NCI-H748 (cell line): ENCODE data around the gene C2CD4B.

Source experiments
- DNase-seq: peaks from one replicate; lab custom pipeline; 2025; ENCODE audit not compliant: unreplicated experiment; lab: John Stamatoyannopoulos, UW

C2CD4B gene, protein sequence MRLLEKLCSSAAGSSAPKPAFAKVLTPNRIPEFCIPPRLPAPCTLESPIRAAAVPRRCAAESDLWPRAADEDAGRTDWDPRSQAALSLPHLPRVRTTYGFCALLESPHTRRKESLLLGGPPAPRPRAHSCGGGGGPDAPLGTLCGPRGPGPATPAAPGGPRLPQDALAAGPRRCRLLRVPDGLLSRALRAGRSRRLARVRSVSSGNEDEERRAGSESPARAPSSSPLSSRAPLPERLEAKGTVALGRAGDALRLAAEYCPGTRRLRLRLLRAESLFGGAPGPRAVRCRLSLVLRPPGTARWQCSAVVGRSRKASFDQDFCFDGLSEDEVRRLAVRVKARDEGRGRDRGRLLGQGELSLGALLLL

DNA sequence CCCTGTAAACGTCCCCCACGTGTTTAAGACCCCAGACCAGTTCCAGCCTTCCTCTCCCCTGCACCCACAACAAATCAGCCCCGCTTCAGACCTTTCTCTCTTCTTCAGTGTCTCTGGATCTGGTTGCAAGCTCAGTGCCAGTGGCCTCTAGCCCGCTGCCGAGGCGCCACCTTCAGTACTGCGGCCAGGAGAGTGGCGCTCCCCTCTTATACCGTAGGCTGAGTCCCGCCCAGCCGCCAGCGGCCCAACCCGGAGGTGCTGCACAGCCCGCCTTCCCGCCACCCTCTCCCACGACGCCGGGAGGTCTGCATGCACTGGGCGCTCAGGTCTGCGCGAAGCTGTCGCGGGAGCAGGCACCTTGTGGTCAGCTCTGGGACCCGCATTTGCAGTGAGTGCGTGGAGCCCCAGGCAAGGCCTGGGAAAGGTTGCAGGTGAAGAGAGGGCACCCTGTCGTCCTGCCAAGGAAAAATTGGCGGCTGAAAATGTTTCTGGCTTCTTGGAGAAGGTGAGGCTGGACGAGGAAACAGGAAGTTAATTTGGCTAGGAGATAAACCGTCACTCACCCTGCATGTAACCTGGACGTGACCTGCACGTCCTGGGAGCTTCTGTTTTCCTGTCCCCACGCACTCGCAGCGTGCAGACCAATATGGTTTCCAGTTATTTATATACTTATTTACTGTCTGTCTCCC lies at the start of gene C2CD4B:
Gene C2CD4B, minus strand, starts transcription at position 182 of the 689 bp plus-strand sequence. CDS start 301 bp downstream, outside the sequence.
- DNase-seq, result peak; percentile 75

DNA sequence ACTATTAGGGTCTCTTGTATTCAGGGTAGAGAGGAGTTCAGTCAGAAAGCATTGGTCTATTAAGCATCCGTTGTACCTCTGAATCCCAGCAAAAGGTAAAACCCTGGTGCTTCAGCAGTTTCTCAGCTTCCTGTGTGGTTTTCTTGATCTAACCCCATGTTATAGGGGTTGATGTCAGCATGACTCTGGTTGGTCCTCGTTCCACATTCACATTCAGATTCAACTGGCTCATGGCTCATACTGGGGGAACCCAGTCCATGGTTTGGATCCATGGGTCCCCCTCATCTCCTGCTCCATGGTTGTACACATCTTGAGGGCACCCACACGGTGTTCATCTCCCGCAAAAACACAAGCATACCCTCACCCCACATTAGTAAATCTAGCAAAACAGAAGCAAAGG lies 47.7 kb upstream of the C2CD4B start:
- no peak for DNase-seq

DNA sequence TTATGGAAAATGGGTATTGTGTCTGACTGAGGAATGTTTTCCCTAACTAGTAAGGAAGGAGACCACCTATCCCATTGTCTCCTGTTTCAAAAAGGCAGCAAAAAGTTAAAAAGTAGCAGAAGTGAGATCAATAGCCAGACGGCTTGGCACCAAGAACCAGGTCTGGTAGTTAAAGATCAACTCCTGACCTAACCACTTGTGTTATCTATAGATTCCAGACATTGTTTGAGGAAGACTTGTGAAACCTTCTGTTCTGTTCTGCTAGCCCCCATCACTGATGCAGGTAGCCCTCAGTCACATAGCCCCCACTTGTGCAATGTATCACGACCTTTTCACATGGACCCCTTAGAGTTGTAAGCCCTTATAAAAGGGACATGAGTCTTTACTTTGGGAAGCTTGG lies 46.3 kb upstream of the C2CD4B start:
- no peak for DNase-seq

DNA sequence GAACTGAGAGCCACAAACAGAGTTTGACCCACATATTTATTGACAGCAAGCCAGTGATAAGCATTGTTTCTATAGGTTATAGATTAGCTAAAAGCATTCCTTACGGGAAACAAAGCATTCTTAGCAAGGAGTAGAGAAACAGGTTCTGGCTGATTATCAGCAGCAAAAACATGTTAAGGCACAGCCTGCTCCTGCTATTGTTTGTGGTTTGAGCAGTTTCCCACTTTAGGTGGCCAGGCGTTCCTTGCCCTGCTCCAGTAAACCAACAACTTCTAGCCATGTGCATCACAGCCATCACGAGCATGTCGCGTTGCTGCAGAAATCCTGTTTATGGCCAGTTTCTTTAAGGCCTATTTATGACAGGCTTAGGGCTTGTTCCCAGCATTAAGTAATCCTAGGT lies 44.7 kb upstream of the C2CD4B start:
- DNase-seq, result no peak

- DNase-seq, result peak; percentile 13
Observed at GRCh38 chr15:62209322-62209721, 44.2 kb upstream of the C2CD4B start.

GRCh38 chr15:62208884-62209283 lies 43.8 kb upstream of the C2CD4B start:
- no peak for DNase-seq

DNA sequence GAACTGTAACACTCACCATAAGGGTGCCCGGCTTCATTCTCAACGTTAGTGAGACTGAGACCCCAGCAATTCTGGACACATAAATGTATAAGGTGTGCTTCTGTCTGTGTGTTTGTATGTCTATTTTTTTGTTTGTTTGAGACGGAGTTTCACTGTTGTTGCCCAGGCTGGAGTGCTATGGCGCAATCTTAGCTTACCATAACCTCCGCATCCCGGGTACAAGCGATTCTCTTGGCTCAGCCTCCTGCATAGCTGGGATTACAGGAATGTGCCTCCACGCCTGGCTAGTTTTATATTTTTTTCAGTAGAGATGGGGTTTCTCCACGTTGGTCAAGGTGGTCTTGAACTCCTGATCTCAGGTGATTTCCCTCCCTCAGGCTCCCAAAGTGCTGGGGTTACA lies 43.3 kb upstream of the C2CD4B start:
- DNase-seq, result no peak

DNA sequence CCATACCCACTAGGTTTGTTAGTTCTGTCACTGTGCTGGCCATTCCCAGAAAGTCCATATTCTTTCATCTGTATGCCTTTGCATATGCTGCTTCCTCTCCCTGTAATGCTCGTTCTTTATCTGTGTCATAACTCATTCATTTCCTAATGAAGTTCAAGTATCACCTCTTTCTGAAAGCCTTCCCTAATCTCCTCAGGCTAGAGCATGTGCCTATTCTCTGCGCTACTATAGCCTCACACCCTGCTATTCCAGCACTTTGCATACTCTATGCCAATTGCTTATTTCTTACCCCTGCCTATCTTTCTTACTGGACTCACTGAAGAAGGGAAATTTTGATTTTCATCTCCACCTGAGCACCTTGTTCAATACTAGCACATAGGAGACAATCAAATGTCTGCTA lies 25.6 kb upstream of the C2CD4B start:
- no peak for DNase-seq

GRCh38 chr15:62190274-62190673 lies 25.2 kb upstream of the C2CD4B start:
- no peak for DNase-seq

DNA sequence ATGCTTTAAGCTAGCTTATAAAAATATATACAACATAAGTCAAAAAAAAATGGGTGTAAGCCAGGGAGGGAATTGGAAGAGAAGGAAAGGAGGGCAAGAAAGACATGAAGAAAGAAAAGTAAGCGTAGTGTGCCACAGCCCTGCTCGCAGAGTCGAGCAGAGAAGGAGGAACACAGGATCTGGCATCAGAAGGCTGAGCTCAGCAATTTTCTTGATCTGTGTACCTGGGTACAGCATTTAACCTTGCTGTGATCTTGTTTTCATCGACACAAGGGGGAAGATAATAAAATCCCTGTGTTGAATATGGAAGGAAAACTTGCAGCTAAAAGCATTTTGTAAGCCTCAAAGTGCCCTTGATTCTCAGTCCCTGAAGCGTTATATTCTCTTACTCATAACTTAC lies 23.7 kb upstream of the C2CD4B start:
- no peak for DNase-seq

- DNase-seq, result no peak
Observed at GRCh38 chr15:62187910-62188309, 22.8 kb upstream of the C2CD4B start.

GRCh38 chr15:62187425-62187824 lies 22.3 kb upstream of the C2CD4B start:
- DNase-seq, result no peak

- no peak for DNase-seq
Observed at GRCh38 chr15:62186578-62186977, 21.5 kb upstream of the C2CD4B start.

- no peak for DNase-seq
Observed at GRCh38 chr15:62183130-62183529, 18.0 kb upstream of the C2CD4B start.

- no peak for DNase-seq
Observed at GRCh38 chr15:62173215-62173614, 8.1 kb upstream of the C2CD4B start.

- no peak for DNase-seq
Observed at GRCh38 chr15:62171882-62172281, 6.8 kb upstream of the C2CD4B start.

DNA sequence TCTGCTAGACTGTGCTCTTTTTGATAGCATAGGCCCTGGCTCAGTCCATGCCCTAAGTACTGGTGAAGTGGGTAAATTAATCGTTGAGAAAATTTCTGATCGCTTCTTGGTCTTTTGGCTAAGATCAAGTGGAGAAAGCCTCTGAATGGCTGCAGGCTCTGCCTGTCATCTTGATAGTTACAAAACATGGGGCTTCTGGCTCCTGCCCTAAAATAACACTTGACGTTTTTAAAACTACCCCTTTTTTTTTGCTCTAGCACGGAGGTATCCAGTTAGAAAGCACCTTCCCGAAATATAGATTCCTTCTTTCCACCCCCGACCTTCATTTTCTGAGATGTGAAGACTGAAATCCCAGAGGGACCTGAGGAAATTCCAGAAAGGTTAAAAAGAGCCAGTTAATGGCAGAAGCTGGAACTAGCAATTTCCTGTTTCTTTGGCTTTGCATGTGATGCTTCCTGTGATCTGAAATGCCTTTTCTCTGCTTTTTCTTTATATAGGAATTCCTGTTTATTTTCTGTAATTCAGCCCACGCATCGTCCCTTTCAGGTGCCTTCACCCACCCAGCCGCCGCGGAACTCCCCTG lies 799 bp upstream of the C2CD4B start:
- DNase-seq, result no peak

DNA sequence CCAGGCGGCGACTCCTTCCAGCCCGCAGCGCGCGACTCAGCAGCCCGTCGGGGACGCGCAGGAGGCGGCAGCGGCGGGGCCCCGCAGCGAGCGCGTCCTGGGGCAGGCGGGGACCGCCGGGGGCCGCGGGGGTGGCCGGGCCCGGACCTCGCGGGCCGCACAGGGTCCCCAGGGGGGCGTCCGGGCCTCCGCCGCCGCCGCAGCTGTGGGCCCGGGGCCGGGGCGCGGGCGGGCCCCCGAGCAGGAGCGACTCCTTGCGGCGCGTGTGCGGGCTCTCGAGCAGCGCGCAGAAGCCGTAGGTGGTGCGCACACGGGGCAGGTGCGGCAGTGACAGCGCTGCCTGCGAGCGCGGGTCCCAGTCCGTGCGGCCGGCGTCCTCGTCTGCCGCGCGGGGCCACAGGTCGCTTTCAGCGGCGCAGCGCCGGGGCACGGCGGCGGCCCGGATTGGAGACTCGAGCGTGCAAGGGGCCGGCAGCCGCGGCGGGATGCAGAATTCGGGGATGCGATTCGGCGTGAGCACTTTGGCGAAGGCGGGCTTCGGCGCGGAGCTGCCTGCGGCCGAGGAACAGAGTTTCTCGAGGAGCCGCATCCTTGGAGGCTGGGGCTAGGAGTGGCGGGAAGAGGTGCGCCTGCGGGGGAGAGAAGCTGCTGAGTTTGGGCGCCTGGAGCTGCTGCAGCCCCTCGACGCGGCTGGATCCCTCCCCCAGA lies 535 bp downstream of the C2CD4B start:
- peak; percentile 59 for DNase-seq

- DNase-seq, result peak; percentile 61
Observed at GRCh38 chr15:62164014-62164395, 1.1 kb downstream of the C2CD4B start.

GRCh38 chr15:62163397-62164013 lies 1.6 kb downstream of the C2CD4B start:
- no peak for DNase-seq

- no peak for DNase-seq
Observed at GRCh38 chr15:62153228-62153627, 11.9 kb downstream of the C2CD4B start.
